Measurements from ENCODE around the gene PLCB3.
A peak's percentile ranks its signal among the peaks of the same experiment; 100 is the strongest.
"Not testable (repeated sequence)": the region's sequence is repeated elsewhere in the genome, so short reads cannot be mapped to it uniquely, and the experiment has no call there.

Gene PLCB3

GRCh38 chr11:64304316-64305072 is 53.2 kb downstream of the PLCB3 start:
- DNase-seq (ENCODE audit: low spot score), result peak; percentile 89

GRCh38 chr11:64305075-64305690 is 53.9 kb downstream of the PLCB3 start, which contains the start of gene ESRRA:
ESRRA (plus strand) TSS chr11:64305524; CDS start chr11:64307180, 1,656 bp downstream.
- DNase-seq (ENCODE audit: low spot score), result peak; percentile 91

DNA sequence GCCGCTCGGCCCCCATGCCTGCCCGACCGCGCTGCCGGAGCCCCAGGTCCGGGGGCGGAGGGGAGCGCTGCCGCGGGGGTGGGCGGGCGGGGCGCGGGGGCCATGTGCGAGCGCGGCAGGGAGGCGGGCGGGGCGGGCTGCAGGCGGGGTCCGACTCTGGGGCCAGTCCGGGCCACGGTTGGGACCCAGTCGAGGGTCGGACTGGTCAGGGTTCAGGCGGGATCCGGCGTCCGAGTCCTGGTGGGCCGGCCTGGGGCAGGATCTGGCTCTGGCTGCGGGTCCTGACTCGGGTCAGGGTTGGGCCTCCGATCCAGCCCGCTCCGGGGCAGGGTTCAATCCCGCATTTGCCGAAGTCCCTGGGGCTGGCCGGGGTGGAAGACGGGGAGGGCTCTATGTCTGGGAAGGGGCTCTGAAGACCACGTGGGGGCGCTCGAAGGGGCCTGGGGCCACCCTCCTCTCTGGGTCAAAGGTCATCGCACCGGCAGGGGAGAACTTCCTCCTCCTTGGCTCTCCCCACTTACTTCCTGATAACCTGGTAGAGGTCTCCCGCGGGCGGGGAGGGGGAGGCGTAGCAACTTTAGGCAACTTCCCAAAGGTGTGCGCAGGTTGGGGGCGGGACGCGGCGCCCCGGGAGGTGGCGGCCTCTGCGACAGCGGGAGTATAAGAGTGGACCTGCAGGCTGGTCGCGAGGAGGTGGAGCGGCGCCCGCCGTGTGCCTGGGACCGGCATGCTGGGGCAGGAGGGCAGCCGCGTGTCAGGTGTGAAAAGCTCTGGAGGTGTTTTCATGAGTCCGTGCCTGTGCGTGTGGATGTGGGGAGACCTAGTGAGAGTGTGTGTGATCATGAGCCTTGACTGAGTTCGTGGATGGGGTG is 54.6 kb downstream of the PLCB3 start:
- DNase-seq (ENCODE audit: low spot score), result peak; percentile 52

DNA sequence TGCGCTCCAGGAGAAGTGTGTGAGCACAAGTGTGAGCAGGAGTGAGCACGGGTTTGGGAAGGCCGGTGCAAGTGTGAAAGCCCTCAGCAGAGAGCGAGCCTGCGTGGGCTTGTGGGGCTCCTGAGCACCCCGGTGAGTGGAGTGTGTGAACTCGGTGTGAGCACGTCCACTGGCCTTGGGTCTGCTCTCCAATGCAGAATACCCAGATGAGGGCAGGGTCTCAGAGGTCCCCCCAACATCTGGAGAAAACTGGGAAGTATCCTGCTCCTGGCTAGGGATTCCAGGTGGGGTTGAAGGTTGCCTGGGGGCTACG is 55.2 kb downstream of the PLCB3 start:
- no peak for DNase-seq (ENCODE audit: low spot score)

DNA sequence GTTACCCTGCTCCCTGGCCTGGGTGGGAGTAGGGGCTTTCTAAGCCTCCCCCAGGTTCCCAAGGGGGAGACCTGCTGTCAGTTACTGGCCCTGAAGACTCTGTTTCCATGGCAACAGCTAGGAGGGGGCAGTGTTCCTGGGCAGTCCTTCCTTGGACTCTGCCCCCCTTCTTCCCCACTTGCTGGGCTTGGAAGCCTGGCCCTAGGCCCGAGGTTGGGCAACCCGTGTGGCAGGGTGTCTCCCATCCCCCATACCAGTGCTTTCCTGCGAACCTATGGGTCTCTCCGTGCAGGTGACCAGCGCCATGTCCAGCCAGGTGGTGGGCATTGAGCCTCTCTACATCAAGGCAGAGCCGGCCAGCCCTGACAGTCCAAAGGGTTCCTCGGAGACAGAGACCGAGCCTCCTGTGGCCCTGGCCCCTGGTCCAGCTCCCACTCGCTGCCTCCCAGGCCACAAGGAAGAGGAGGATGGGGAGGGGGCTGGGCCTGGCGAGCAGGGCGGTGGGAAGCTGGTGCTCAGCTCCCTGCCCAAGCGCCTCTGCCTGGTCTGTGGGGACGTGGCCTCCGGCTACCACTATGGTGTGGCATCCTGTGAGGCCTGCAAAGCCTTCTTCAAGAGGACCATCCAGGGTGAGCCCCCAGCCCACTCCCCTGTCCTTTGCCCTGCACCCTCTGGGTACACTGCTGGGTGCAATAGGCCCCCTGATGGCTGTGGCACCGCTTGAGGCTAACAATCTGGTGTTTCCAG is 55.7 kb downstream of the PLCB3 start:
- DNase-seq (ENCODE audit: low spot score), result no peak

GRCh38 chr11:64307795-64308194 is 56.5 kb downstream of the PLCB3 start:
- DNase-seq (ENCODE audit: low spot score), result not testable (repeated sequence)

GRCh38 chr11:64312947-64313346 is 61.6 kb downstream of the PLCB3 start:
- DNase-seq (ENCODE audit: low spot score), result no peak

DNA sequence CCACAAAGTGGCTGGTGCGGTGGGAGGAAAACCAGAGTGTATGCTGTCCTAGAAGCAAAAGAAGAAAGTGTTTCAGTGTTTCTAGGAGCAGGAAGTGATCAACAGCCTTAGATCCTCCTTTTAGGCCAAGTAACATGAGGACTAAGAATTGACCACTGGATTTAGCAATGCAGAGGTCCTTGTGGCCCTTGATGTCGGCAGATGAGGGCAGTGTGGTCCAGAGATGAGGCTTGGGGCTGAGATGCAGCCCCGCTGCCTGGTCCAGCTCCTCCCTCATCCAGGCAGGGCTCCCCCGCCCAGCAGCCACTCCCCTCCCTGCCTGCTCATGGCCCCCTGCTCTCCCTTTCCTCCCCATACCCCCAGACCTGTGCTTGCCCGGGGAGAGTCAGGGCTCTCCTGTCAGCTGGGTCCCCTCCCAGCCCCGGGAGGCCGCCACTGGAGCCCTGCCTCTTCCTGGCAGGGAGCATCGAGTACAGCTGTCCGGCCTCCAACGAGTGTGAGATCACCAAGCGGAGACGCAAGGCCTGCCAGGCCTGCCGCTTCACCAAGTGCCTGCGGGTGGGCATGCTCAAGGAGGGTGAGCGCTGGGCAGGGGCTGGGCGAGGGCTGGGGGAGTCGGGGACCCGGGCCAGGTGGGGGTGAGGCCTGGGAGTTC is 62.3 kb downstream of the PLCB3 start:
- DNase-seq (ENCODE audit: low spot score), result no peak

DNA sequence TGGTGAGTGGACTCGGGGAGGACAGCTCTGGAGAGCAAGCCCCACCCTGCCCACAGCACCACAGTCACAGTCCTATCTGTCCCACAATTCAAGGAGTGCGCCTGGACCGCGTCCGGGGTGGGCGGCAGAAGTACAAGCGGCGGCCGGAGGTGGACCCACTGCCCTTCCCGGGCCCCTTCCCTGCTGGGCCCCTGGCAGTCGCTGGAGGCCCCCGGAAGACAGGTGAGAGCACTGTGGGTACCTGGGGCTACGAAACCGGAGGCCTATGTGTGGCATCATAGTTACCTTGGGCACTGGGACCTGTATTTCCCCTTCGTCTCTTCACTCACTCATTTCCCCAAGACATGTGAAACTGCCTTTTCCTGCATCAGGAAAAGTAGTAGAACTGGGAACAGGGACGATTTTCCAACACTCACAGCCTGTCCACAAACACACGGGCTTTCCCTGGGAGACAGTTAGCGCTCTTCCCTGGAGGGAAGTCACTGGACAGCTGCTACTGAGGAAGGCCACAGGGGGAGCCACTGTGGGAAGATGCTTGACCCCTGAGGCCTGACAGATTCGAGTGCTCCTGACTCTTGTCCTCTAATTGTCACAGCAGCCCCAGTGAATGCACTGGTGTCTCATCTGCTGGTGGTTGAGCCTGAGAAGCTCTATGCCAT is 62.9 kb downstream of the PLCB3 start:
- no peak for DNase-seq (ENCODE audit: low spot score)

DNA sequence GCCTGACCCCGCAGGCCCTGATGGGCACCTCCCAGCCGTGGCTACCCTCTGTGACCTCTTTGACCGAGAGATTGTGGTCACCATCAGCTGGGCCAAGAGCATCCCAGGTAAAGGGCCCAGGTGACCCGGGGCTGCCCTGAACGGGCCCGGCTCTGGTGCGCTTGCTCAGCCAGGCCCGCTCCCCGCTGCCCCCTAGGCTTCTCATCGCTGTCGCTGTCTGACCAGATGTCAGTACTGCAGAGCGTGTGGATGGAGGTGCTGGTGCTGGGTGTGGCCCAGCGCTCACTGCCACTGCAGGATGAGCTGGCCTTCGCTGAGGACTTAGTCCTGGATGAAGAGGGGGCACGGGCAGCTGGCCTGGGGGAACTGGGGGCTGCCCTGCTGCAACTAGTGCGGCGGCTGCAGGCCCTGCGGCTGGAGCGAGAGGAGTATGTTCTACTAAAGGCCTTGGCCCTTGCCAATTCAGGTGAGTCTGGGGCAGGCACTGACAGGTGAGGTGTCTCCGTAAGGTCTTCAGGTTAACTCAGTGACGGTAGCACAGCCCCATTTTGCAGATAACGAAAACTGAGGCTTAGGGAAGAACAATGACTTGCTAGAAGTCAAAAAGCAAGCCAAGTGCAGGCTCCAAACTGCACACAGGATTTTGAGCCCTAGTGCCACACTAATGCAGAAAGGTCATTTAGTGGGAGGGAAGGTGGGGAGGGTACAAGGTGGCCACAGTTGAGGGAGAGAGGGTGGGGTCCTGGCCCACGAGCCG is 63.7 kb downstream of the PLCB3 start:
- DNase-seq (ENCODE audit: low spot score), result no peak

DNA sequence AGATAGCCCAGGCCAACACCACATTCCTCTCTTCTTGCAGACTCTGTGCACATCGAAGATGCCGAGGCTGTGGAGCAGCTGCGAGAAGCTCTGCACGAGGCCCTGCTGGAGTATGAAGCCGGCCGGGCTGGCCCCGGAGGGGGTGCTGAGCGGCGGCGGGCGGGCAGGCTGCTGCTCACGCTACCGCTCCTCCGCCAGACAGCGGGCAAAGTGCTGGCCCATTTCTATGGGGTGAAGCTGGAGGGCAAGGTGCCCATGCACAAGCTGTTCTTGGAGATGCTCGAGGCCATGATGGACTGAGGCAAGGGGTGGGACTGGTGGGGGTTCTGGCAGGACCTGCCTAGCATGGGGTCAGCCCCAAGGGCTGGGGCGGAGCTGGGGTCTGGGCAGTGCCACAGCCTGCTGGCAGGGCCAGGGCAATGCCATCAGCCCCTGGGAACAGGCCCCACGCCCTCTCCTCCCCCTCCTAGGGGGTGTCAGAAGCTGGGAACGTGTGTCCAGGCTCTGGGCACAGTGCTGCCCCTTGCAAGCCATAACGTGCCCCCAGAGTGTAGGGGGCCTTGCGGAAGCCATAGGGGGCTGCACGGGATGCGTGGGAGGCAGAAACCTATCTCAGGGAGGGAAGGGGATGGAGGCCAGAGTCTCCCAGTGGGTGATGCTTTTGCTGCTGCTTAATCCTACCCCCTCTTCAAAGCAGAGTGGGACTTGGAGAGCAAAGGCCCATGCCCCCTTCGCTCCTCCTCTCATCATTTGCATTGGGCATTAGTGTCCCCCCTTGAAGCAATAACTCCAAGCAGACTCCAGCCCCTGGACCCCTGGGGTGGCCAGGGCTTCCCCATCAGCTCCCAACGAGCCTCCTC is 64.6 kb downstream of the PLCB3 start:
- not testable (repeated sequence) for DNase-seq (ENCODE audit: low spot score)

- no peak for DNase-seq (ENCODE audit: low spot score)
Observed at GRCh38 chr11:64316672-64317324, 65.5 kb downstream of the PLCB3 start.

- peak; percentile 92 for DNase-seq (ENCODE audit: low spot score)
Observed at GRCh38 chr11:64317325-64317960, 66.1 kb downstream of the PLCB3 start, which contains the start of gene TRMT112. TRMT112 (minus strand) TSS chr11:64317559; CDS start chr11:64317526, 33 bp downstream.

GRCh38 chr11:64317961-64318765 is 66.8 kb downstream of the PLCB3 start, which contains the start of gene PRDX5:
PRDX5 (plus strand) TSS chr11:64318121; CDS start chr11:64318216, 95 bp downstream.
- peak; percentile 89 for DNase-seq (ENCODE audit: low spot score)

All from HuH-7.5 (cell line).